Endothelial cell of umbilical vein (primary cell): ENCODE results near the gene EZR. TPM values are rescaled to one million over a fixed set of nuclear protein-coding genes. Genes with fewer than 3 reads are reported as not detected.

Experiments used
- BruUV-seq: library from RNA; stranded (reverse); fragments of 400-500 nt; replicated peaks from 2 replicates; lab custom pipeline; 2021; lab: Mats Ljungman, UMichigan
- CTCF ChIA-PET: fragments of 300-600, 350-600 bp; sonication (Branson Sonifier 250); formaldehyde crosslinking; loops from one replicate; lab custom pipeline; 2021; ENCODE audit warnings: antibody characterized with exemption, inconsistent platforms; lab: Charles Lee
- POLR2A ChIA-PET: fragments of 300-600, 350-600 bp; sonication (Branson Sonifier 250); formaldehyde crosslinking; loops from one replicate; lab custom pipeline; 2021; ENCODE audit warnings: antibody characterized with exemption, inconsistent platforms; lab: Charles Lee
- DNase-seq: peaks from one replicate; pipeline ENCODE4 v3.0.0-alpha.2; 2011; ENCODE audit warnings: low read depth, low spot score
- FAIRE-seq: peaks from 2 replicates; lab custom pipeline; 2011; peaks lifted over from hg19 to GRCh38; lab: Jason Lieb, UNC
- H2AFZ ChIP-seq: 2 replicates; pipeline ENCODE4 v1.6.0; 2012; ENCODE audit warnings: low read depth, low read length, control low read depth, inconsistent platforms
- H3K27ac ChIP-seq: 2 replicates; pipeline ENCODE4 v1.5.1; 2011; ENCODE audit warnings: low read depth, mild to moderate bottlenecking, control low read depth, low read length, moderate library complexity; ENCODE audit not compliant: insufficient read depth
- H3K27me3 ChIP-seq, 2 experiments: 2 replicates each; pipeline versions ENCODE4 v1.6.0 to v1.6.1; 2011; ENCODE audit warnings: low read length in 2 of 2, mixed read lengths in 1 of 2; ENCODE audit not compliant: control insufficient read depth in 2 of 2, insufficient read depth in 2 of 2
- H3K36me3 ChIP-seq, 2 experiments: 2 replicates in 1 of 2; 3 replicates in 1 of 2; pipeline ENCODE4 v1.5.1; 2011; ENCODE audit warnings: low read length in 2 of 2, mild to moderate bottlenecking in 1 of 2, moderate library complexity in 1 of 2; ENCODE audit not compliant: control insufficient read depth in 2 of 2, insufficient read depth in 2 of 2; ENCODE audit errors: extremely low read depth in 1 of 2
- H3K4me1 ChIP-seq: 3 replicates; pipeline ENCODE4 v1.5.1; 2011; ENCODE audit warnings: mild to moderate bottlenecking, low read length; ENCODE audit not compliant: control insufficient read depth, insufficient read depth; ENCODE audit errors: extremely low read depth
- H3K4me2 ChIP-seq: 2 replicates; pipeline ENCODE4 v1.6.1; 2011; ENCODE audit warnings: low read length, control low read depth, mixed read lengths; ENCODE audit not compliant: insufficient read depth
- H3K4me3 ChIP-seq, 3 experiments: fragments of 200-600 bp in 1 of 3; sonication (generic), shearing (Covaris generic) in 1 of 3; replicated peaks in 1 of 3; 2 replicates each; pipeline ENCODE4 v1.5.1; 2011 to 2016; ENCODE audit warnings: control low read depth in 3 of 3, low read length in 3 of 3, mild to moderate bottlenecking in 2 of 3, inconsistent platforms in 1 of 3, low read depth in 1 of 3, moderate library complexity in 1 of 3; ENCODE audit not compliant: insufficient read depth in 1 of 3
- H3K79me2 ChIP-seq: 2 replicates; pipeline ENCODE4 v1.6.0; 2012; ENCODE audit warnings: low read length, inconsistent platforms; ENCODE audit not compliant: control insufficient read depth, insufficient read depth
- H3K9ac ChIP-seq: replicated peaks from 2 replicates; pipeline ENCODE3; 2011; ENCODE audit warnings: low read length, control low read depth; ENCODE audit not compliant: insufficient read depth; ENCODE audit errors: extremely low read depth
- H3K9me1 ChIP-seq: replicated peaks from 3 replicates; pipeline ENCODE4 v1.6.0; 2011; ENCODE audit warnings: mild to moderate bottlenecking, low read length; ENCODE audit not compliant: control insufficient read depth, insufficient read depth; ENCODE audit errors: extremely low read depth
- H3K9me3 ChIP-seq: replicated peaks from 2 replicates; pipeline ENCODE4 v1.5.1; 2012; ENCODE audit warnings: low read length, inconsistent platforms; ENCODE audit not compliant: control insufficient read depth, insufficient read depth
- H4K20me1 ChIP-seq: replicated peaks from 2 replicates; pipeline ENCODE3; 2011; ENCODE audit warnings: mild to moderate bottlenecking, low read length; ENCODE audit not compliant: control insufficient read depth, insufficient read depth; ENCODE audit errors: extremely low read depth
- CTCF ChIP-seq, 2 donors: IDR thresholded peaks; 1 replicate in 1 of 2; 2 replicates in 1 of 2; pipeline ENCODE4 v1.5.1; 2011; ENCODE audit warnings: low read length in 2 of 2, mild to moderate bottlenecking in 2 of 2, moderate library complexity in 2 of 2, control low read depth in 1 of 2, inconsistent platforms in 1 of 2, low read depth in 1 of 2; ENCODE audit not compliant: insufficient read depth in 1 of 2; ENCODE audit errors: extremely low read depth in 1 of 2
- EZH2 ChIP-seq: IDR thresholded peaks from 2 replicates; pipeline ENCODE4 v1.6.1; 2012; ENCODE audit warnings: borderline replicate concordance, low read depth, mild to moderate bottlenecking, moderate library complexity, low read length, inconsistent platforms; ENCODE audit not compliant: severe bottlenecking
- FOS ChIP-seq: IDR thresholded peaks from 2 replicates; pipeline ENCODE4 v1.6.1; 2011; ENCODE audit warnings: mild to moderate bottlenecking, low read length, moderate library complexity, borderline replicate concordance; ENCODE audit not compliant: insufficient read depth
- GATA2 ChIP-seq: IDR thresholded peaks from 2 replicates; pipeline ENCODE4 v1.7.0; 2011; ENCODE audit warnings: low read depth, mild to moderate bottlenecking, moderate library complexity, mixed read lengths, low read length; ENCODE audit not compliant: insufficient read length, insufficient read depth
- JUN ChIP-seq: IDR thresholded peaks from 2 replicates; pipeline ENCODE4 v1.6.1; 2011; ENCODE audit warnings: borderline replicate concordance, low read depth; ENCODE audit not compliant: insufficient read length, insufficient read depth
- MAX ChIP-seq: IDR thresholded peaks from 2 replicates; pipeline ENCODE4 v1.6.1; 2011; ENCODE audit not compliant: insufficient read depth, insufficient read length
- MYC ChIP-seq: IDR thresholded peaks from one replicate; pipeline ENCODE4 v1.6.1; 2011; ENCODE audit warnings: mild to moderate bottlenecking, low read depth, low read length
- POLR2A ChIP-seq: IDR thresholded peaks from 2 replicates; pipeline ENCODE4 v1.6.1; 2012; ENCODE audit warnings: low read depth, mild to moderate bottlenecking, control low read depth, low read length
- POLR2AphosphoS5 ChIP-seq: IDR thresholded peaks from 2 replicates; pipeline ENCODE4 v1.6.1; 2012; ENCODE audit warnings: low read depth, mild to moderate bottlenecking, control low read depth, low read length, moderate library complexity; ENCODE audit not compliant: insufficient read depth
- dilution Hi-C: fragments of 300-500 bp; cut with MboI; formaldehyde crosslinking; loops from one replicate; pipeline ENCODE4 v1.15.0; 2019; ENCODE audit warnings: low sequenced_read_pairs; ENCODE audit not compliant: extremely low pct_ligation_motif_present
- intact Hi-C: fragments of 100-400 bp; cut with micrococcal nuclease; formaldehyde crosslinking; loops from one replicate; pipeline ENCODE4 v1.10.0; 2022
- polyA plus RNA-seq, 4 experiments: library from polyadenylated mRNA; depleted of rRNA in 3 of 4; stranded (reverse) in 3 of 4; unstranded in 1 of 4; fragments of >200 nt; gene quantifications; 2 replicates each; pipeline versions ENCODE4 v1.2.1 to v1.2.3, GENCODE V29; 2011 to 2012; ENCODE audit warnings: missing spikeins in 1 of 4
- total RNA-seq: library from RNA; stranded (reverse); gene quantifications from 2 replicates; pipeline ENCODE4 v1.2.3, GENCODE V29; 2021

Gene EZR
- total and polyA plus RNA-seq, 2 donors (not counting 3 experiments of a cell fraction or from before 2014, with no cell fraction given), result 58.5 to 108 TPM

GRCh38 chr6:158783167-158783450, 36.1 kb downstream of the EZR start:
- Histone ChIP-seq H3K9me1 (no peaks in the 10 kb centered on the region), H3K4me3 (no peak overlapping the region), H3K4me2 (no peak overlapping the region), H3K9ac (no peak overlapping the region), H3K27ac (no peak overlapping the region), H4K20me1 (no peaks in the 10 kb centered on the region), H3K27me3 (no peaks in the 10 kb centered on the region), H3K4me1 (peaks cover 12% of the 10 kb centered on the region), H3K79me2 (no peaks in the 10 kb centered on the region), H3K36me3 (peaks cover 24 to 27% of the 10 kb centered on the region in 2 experiments), H2AFZ (no peak overlapping the region), H3K9me3 (no peaks in the 10 kb centered on the region)
- POLR2A ChIA-PET, result no interaction called here
- intact Hi-C loops, result loop anchor here (10.0 kb wide), 1 partner anchor 78 kb away; no protein-coding TSS in a partner anchor
- BruUV-seq, result no TSS peak
- TF ChIP-seq FOS, result no peak
- no peak for TF ChIP-seq GATA2
- no peak for TF ChIP-seq EZH2
- no peak for TF ChIP-seq POLR2A
- no peak for TF ChIP-seq POLR2AphosphoS5
- TF ChIP-seq MAX, result no peak
- TF ChIP-seq MYC, result no peak
- no peak for TF ChIP-seq CTCF (IDR thresholded peaks at IDR 0.05; ENCODE audit: extremely low read depth in 1 of 2, insufficient read depth in 1 of 2, low read depth in 1 of 2, low read length in 2 of 2)
- no peak for TF ChIP-seq JUN
- FAIRE-seq (no peak), DNase-seq (no peak)
- dilution Hi-C loops, result no loop called here
- CTCF ChIA-PET, result no interaction called here
